ENCODE data around the gene C12orf76. TPM values are rescaled to one million over a fixed set of nuclear protein-coding genes. Genes with fewer than 3 reads are reported as not detected.

C12orf76 gene
- polyA plus RNA-seq, 1 donor (not counting 4 experiments of a cell fraction or from before 2014, with no cell fraction given): 7.3 TPM

- H3K36me3 ChIP-seq (ENCODE audit: control insufficient read depth in 2 of 2, extremely low read depth in 1 of 2, insufficient read depth in 2 of 2, low read length in 2 of 2): peaks cover 30 to 34% of the 10 kb centered on the region in 2 experiments
- H3K79me2 ChIP-seq (ENCODE audit: control insufficient read depth, insufficient read depth, low read length): peaks cover 14% of the 10 kb centered on the region
- peak overlapping the region; percentile 58 for H3K27ac ChIP-seq (ENCODE audit: control insufficient read depth, insufficient read depth, low read length)
- H3K27me3 ChIP-seq (ENCODE audit: control insufficient read depth, extremely low read depth, insufficient read depth, low read length): no peaks in the 10 kb centered on the region
- H2AFZ ChIP-seq (ENCODE audit: control insufficient read depth, low read length): no peak overlapping the region
- no peak overlapping the region for H3K9ac ChIP-seq (ENCODE audit: control insufficient read depth, extremely low read depth, insufficient read depth, low read length)
- no peaks in the 10 kb centered on the region for H3K9me1 ChIP-seq (ENCODE audit: control insufficient read depth, extremely low read depth, insufficient read depth, low read length)
- DNase-seq (ENCODE audit: low read depth, low spot score) (no peak), FAIRE-seq (no peak)
- H4K20me1 ChIP-seq (ENCODE audit: control insufficient read depth, extremely low read depth, insufficient read depth, low read length): peaks cover 2% of the 10 kb centered on the region
- peak overlapping the region; percentile 43 for H3K4me2 ChIP-seq (ENCODE audit: control insufficient read depth, extremely low read depth, insufficient read depth, low read depth, low read length)
- no peak for TF ChIP-seq EZH2 (IDR thresholded peaks at IDR 0.05; ENCODE audit: low read length)
- TF ChIP-seq CTCF (optimal IDR thresholded peaks at IDR 0.05 in 1 of 3, IDR thresholded peaks at IDR 0.05 in 1 of 3, conservative IDR thresholded peaks at IDR 0.05 in 1 of 3; ENCODE audit: extremely low read depth in 1 of 3, insufficient read depth in 2 of 3, low read length in 3 of 3): no peak
- H3K9me3 ChIP-seq (ENCODE audit: control insufficient read depth, low read depth, low read length): no peaks in the 10 kb centered on the region
- dilution Hi-C loops (cut with MboI; ENCODE audit: extremely low pct_ligation_motif_present, low sequenced_read_pairs): no loop called here
- H3K4me1 ChIP-seq (ENCODE audit: control insufficient read depth, extremely low read depth, insufficient read depth, low read length): peaks cover 14% of the 10 kb centered on the region
- no peak overlapping the region for H3K4me3 ChIP-seq (ENCODE audit: control insufficient read depth in 2 of 3, extremely low read depth in 1 of 3, insufficient read depth in 2 of 3, low read depth in 1 of 3, low read length in 3 of 3)
Observed at GRCh38 chr12:110038741-110039084, 9.6 kb downstream of the C12orf76 start.

GRCh38 chr12:110037315-110037714 lies 11.0 kb downstream of the C12orf76 start:
- DNase-seq (ENCODE audit: low read depth, low spot score): no peak
- FAIRE-seq: no peak
- Histone ChIP-seq H3K9ac (ENCODE audit: control insufficient read depth, extremely low read depth, insufficient read depth, low read length) (no peak overlapping the region), H3K27ac (ENCODE audit: control insufficient read depth, insufficient read depth, low read length) (no peak overlapping the region), H3K4me1 (ENCODE audit: control insufficient read depth, extremely low read depth, insufficient read depth, low read length) (peaks cover 14% of the 10 kb centered on the region), H3K79me2 (ENCODE audit: control insufficient read depth, insufficient read depth, low read length) (peaks cover 14% of the 10 kb centered on the region), H3K36me3 (ENCODE audit: control insufficient read depth in 2 of 2, extremely low read depth in 1 of 2, insufficient read depth in 2 of 2, low read length in 2 of 2) (peaks cover 35% of the 10 kb centered on the region in 2 experiments), H2AFZ (ENCODE audit: control insufficient read depth, low read length) (no peak overlapping the region), H3K9me3 (ENCODE audit: control insufficient read depth, low read depth, low read length) (no peaks in the 10 kb centered on the region), H3K4me2 (ENCODE audit: control insufficient read depth, extremely low read depth, insufficient read depth, low read depth, low read length) (no peak overlapping the region), H3K9me1 (ENCODE audit: control insufficient read depth, extremely low read depth, insufficient read depth, low read length) (no peaks in the 10 kb centered on the region), H3K27me3 (ENCODE audit: control insufficient read depth, extremely low read depth, insufficient read depth, low read length) (no peaks in the 10 kb centered on the region), H3K4me3 (ENCODE audit: control insufficient read depth in 2 of 3, extremely low read depth in 1 of 3, insufficient read depth in 2 of 3, low read depth in 1 of 3, low read length in 3 of 3) (no peak overlapping the region), H4K20me1 (ENCODE audit: control insufficient read depth, extremely low read depth, insufficient read depth, low read length) (peaks cover 2% of the 10 kb centered on the region)
- dilution Hi-C loops (cut with MboI; ENCODE audit: extremely low pct_ligation_motif_present, low sequenced_read_pairs): no loop called here
- TF ChIP-seq EZH2 (IDR thresholded peaks at IDR 0.05; ENCODE audit: low read length): no peak
- no peak for TF ChIP-seq CTCF (optimal IDR thresholded peaks at IDR 0.05 in 1 of 3, IDR thresholded peaks at IDR 0.05 in 1 of 3, conservative IDR thresholded peaks at IDR 0.05 in 1 of 3; ENCODE audit: extremely low read depth in 1 of 3, insufficient read depth in 2 of 3, low read length in 3 of 3)

Measured in keratinocyte (primary cell).